ENCODE data around the gene PAQR8.

DNA sequence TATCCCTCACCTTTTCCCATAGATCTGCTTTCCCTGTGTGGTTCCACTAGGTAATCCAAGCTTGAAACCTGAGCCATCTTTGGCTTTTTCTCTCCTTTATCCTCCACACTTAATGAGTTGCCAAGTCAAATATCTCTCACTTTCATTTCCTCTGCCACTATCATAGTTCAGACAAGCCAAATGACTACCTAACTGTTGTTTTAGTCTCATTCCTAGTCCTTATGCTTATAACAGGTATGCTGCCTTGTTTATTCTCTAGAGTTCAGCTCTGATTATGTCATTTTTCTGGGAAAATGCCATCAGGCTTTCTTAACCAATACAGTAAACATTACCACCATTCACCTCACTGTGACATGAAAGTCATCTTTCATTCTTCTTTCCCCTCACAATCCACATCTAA lies 64.7 kb downstream of the PAQR8 start:
- TF ChIP-seq, protein P1, sequence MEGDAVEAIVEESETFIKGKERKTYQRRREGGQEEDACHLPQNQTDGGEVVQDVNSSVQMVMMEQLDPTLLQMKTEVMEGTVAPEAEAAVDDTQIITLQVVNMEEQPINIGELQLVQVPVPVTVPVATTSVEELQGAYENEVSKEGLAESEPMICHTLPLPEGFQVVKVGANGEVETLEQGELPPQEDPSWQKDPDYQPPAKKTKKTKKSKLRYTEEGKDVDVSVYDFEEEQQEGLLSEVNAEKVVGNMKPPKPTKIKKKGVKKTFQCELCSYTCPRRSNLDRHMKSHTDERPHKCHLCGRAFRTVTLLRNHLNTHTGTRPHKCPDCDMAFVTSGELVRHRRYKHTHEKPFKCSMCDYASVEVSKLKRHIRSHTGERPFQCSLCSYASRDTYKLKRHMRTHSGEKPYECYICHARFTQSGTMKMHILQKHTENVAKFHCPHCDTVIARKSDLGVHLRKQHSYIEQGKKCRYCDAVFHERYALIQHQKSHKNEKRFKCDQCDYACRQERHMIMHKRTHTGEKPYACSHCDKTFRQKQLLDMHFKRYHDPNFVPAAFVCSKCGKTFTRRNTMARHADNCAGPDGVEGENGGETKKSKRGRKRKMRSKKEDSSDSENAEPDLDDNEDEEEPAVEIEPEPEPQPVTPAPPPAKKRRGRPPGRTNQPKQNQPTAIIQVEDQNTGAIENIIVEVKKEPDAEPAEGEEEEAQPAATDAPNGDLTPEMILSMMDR (IDR thresholded peaks at IDR 0.05; ENCODE audit: insufficient read depth, low read length, poor library complexity, severe bottlenecking): no peak
- TF ChIP-seq EZH2phosphoT487 (conservative IDR thresholded peaks at IDR 0.05; ENCODE audit: low read length): no peak
